Measurements from ENCODE around the gene PATL2. TPM values are rescaled to one million over a fixed set of nuclear protein-coding genes. Genes with fewer than 3 reads are reported as not detected.

PATL2 gene
- total RNA-seq, 1 donor from 2014 or later, result not detected

GRCh38 chr15:44656298-44656697, 54.8 kb downstream of the PATL2 start:
- Histone ChIP-seq H3K27me3 (no peaks in the 10 kb centered on the region), H3K27ac (no peak overlapping the region), H3K36me3 (peaks cover 0 to 61% of the 10 kb centered on the region in 2 donors), H3K4me1 (peaks cover 4% of the 10 kb centered on the region), H3K9me3 (no peaks in the 10 kb centered on the region), H3K4me3 (no peak overlapping the region)
- intact Hi-C loops (cut with DNase I), result no loop called here
- DNase-seq (ENCODE audit: extremely low spot score in 2 of 2), result no peak
- TF ChIP-seq POLR2A (IDR thresholded peaks at IDR 0.05) (no peak), CTCF (IDR thresholded peaks at IDR 0.05) (no peak), POLR2AphosphoS5 (IDR thresholded peaks at IDR 0.05; ENCODE audit: insufficient read depth in 1 of 2, low read depth in 1 of 2) (no peak)

DNA sequence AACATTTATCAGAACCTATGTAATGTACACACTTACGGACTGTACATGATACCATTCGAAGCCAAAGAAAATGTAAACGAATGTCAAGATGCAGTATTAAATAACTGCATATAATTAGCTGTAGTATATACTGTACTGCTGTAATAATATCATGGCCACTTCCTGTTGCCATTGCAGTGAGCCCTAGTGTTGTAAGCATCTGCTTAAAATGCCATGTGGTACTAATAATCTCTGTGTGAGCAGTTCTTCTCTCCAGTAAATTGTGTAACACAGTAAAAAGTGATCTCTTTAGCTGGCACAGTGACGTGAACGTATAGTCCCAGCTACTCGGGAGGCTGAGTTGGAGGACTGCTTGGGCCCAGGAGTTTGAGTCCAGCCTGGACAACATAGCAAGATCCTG, 56.3 kb downstream of the PATL2 start:
- H3K27ac ChIP-seq, result no peak overlapping the region
- no peaks in the 10 kb centered on the region for H3K4me1 ChIP-seq
- TF ChIP-seq POLR2AphosphoS5 (IDR thresholded peaks at IDR 0.05; ENCODE audit: insufficient read depth in 1 of 2, low read depth in 1 of 2), result no peak
- no peak for TF ChIP-seq POLR2A (IDR thresholded peaks at IDR 0.05)
- no peak for TF ChIP-seq CTCF (IDR thresholded peaks at IDR 0.05)
- intact Hi-C loops (cut with DNase I), result no loop called here
- H3K36me3 ChIP-seq, result peaks cover 0 to 68% of the 10 kb centered on the region in 2 donors
- H3K4me3 ChIP-seq, result no peak overlapping the region
- H3K27me3 ChIP-seq, result no peaks in the 10 kb centered on the region
- DNase-seq (ENCODE audit: extremely low spot score in 2 of 2), result no peak
- no peaks in the 10 kb centered on the region for H3K9me3 ChIP-seq

- Histone ChIP-seq H3K27me3 (no peaks in the 10 kb centered on the region), H3K4me3 (no peak overlapping the region), H3K36me3 (peaks cover 0 to 57% of the 10 kb centered on the region in 2 donors), H3K4me1 (peaks cover 12% of the 10 kb centered on the region), H3K27ac (no peak overlapping the region), H3K9me3 (no peaks in the 10 kb centered on the region)
- TF ChIP-seq POLR2A (IDR thresholded peaks at IDR 0.05), result no peak
- intact Hi-C loops (cut with DNase I), result no loop called here
- DNase-seq (ENCODE audit: extremely low spot score in 2 of 2), result no peak
These were observed 63.5 kb downstream of the PATL2 start for GRCh38 chr15:44647637-44648036.

- Histone ChIP-seq H3K36me3 (peaks cover 0 to 57% of the 10 kb centered on the region in 2 donors), H3K27me3 (no peaks in the 10 kb centered on the region), H3K4me3 (no peak overlapping the region), H3K9me3 (no peaks in the 10 kb centered on the region), H3K4me1 (peaks cover 14% of the 10 kb centered on the region), H3K27ac (no peak overlapping the region)
- intact Hi-C loops (cut with DNase I), result no loop called here
- no peak for DNase-seq (ENCODE audit: extremely low spot score in 2 of 2)
- TF ChIP-seq CTCF (IDR thresholded peaks at IDR 0.05), result no peak
- no peak for TF ChIP-seq POLR2A (IDR thresholded peaks at IDR 0.05)
- TF ChIP-seq POLR2AphosphoS5 (IDR thresholded peaks at IDR 0.05; ENCODE audit: insufficient read depth in 1 of 2, low read depth in 1 of 2), result no peak
These were observed 64.1 kb downstream of the PATL2 start for GRCh38 chr15:44647036-44647435.

GRCh38 chr15:44646460-44646859, 64.7 kb downstream of the PATL2 start:
- intact Hi-C loops (cut with DNase I), result no loop called here
- TF ChIP-seq POLR2AphosphoS5 (IDR thresholded peaks at IDR 0.05; ENCODE audit: insufficient read depth in 1 of 2, low read depth in 1 of 2) (no peak), POLR2A (IDR thresholded peaks at IDR 0.05) (no peak), CTCF (IDR thresholded peaks at IDR 0.05) (no peak)
- no peak for DNase-seq (ENCODE audit: extremely low spot score in 2 of 2)
- no peaks in the 10 kb centered on the region for H3K27me3 ChIP-seq
- H3K9me3 ChIP-seq, result no peaks in the 10 kb centered on the region
- no peak overlapping the region for H3K4me3 ChIP-seq
- H3K4me1 ChIP-seq, result peaks cover 14% of the 10 kb centered on the region
- peaks cover 0 to 52% of the 10 kb centered on the region in 2 donors for H3K36me3 ChIP-seq
- H3K27ac ChIP-seq, result no peak overlapping the region

Measured in vagina (tissue), 2 donors.